Spleen (tissue), 7 donors: ENCODE data around the gene ALDH1L1.

ENCODE experiments used
- POLR2AphosphoS5 ChIP-seq, 3 donors: sonication (generic); formaldehyde crosslinking; IDR thresholded peaks; one replicate each; pipeline ENCODE4 v1.5.1; 2017; ENCODE audit warnings: antibody characterized with exemption in 3 of 3
- TF ChIP-seq, protein P1 (sequence below), 11 experiments: fragments of 200-600 bp in 7 of 11; fragments of 450-650 bp in 4 of 11; sonication (generic) in 4 of 11; IDR thresholded peaks in 8 of 11; conservative IDR thresholded peaks in 3 of 11; 1 replicate in 7 of 11; 2 replicates in 4 of 11; pipeline versions ENCODE4 v1.4.0 to v1.8.0; 2016 to 2021; ENCODE audit warnings: antibody characterized with exemption in 11 of 11, inconsistent platforms in 4 of 11, mild to moderate bottlenecking in 1 of 11
- donor health status: DM: no; HTN: no; CAD: no; lungs with moderate emphysema.
- donor health status: DM: no; HTN: no; CAD: no.
- donor health status: DM: no; HTN: no; CAD: no.

GRCh38 chr3:126101521-126101982 lies 78.8 kb downstream of the ALDH1L1 start:
- TF ChIP-seq, protein P1, sequence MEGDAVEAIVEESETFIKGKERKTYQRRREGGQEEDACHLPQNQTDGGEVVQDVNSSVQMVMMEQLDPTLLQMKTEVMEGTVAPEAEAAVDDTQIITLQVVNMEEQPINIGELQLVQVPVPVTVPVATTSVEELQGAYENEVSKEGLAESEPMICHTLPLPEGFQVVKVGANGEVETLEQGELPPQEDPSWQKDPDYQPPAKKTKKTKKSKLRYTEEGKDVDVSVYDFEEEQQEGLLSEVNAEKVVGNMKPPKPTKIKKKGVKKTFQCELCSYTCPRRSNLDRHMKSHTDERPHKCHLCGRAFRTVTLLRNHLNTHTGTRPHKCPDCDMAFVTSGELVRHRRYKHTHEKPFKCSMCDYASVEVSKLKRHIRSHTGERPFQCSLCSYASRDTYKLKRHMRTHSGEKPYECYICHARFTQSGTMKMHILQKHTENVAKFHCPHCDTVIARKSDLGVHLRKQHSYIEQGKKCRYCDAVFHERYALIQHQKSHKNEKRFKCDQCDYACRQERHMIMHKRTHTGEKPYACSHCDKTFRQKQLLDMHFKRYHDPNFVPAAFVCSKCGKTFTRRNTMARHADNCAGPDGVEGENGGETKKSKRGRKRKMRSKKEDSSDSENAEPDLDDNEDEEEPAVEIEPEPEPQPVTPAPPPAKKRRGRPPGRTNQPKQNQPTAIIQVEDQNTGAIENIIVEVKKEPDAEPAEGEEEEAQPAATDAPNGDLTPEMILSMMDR (IDR thresholded peaks at IDR 0.05 in 8 of 11, conservative IDR thresholded peaks at IDR 0.05 in 3 of 11), result no peak
- TF ChIP-seq POLR2AphosphoS5 (IDR thresholded peaks at IDR 0.05), result no peak
